T follicular helper cell (primary cell): ENCODE measurements around the gene CFAP45.

Experiments used
- DNase-seq: peaks from one replicate; pipeline ENCODE4 v3.0.0-alpha.2; 2020; ENCODE audit warnings: low read depth

CFAP45 gene

GRCh38 chr1:159851407-159851806, 48.6 kb downstream of the CFAP45 start:
- no peak for DNase-seq

DNA sequence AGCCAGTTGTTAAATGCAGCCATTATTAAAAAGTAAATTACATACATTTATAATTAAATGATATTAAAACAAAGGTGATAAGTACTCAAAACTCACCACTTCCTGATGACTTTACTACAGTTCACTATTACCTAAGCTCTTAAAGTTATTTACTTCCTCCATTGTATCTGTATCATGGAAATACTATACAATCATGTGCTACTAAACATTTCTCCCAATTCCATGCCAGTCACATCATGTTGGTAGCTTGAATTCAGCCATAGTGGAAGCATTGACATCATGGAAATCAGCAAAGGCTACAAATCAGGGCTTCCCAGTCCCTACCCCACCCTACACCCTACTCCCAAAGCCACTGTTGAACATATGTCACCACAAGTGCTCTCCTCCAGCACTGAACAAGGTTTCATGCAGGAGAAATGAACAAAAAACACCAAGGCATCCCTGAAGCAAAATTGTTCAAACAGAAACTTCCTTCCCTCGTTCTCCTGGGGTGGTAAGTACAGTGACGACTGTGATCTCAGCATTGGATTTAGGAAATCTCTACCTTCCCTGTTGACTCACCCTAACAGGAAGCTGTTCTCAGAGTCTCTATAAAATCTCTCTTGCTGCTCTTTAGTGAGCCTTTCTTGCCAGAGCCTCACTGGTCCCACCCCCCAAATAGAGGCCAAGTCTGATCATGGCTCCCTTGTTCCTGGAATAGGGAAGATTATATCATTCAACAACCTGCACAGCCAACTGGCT, 50.2 kb downstream of the CFAP45 start:
- DNase-seq = no peak

GRCh38 chr1:159848326-159848725, 51.6 kb downstream of the CFAP45 start:
- no peak for DNase-seq

GRCh38 chr1:159847231-159847630, 52.7 kb downstream of the CFAP45 start:
- DNase-seq = no peak

- no peak for DNase-seq
Observed at GRCh38 chr1:159845751-159846629, 54.0 kb downstream of the CFAP45 start.

DNA sequence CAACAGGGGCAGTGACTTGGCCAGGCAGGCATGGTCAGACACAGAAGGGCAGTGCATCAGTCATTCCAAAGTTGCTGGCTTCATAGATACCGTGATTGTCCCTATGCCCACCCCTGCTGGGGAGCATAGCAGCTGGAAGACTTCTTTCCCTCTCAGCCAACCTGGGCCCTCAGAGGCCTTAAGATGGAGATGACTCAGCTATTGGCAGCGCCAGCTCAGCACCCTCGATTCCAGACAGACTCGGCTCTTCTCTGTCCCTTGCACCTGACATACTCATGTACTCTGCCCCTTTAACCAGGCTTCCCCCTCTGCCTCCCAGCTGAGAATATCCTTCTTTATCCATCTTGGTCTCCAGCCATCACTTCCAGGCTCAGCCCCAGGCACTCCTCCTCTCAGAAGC, 56.5 kb downstream of the CFAP45 start:
- DNase-seq = no peak

DNA sequence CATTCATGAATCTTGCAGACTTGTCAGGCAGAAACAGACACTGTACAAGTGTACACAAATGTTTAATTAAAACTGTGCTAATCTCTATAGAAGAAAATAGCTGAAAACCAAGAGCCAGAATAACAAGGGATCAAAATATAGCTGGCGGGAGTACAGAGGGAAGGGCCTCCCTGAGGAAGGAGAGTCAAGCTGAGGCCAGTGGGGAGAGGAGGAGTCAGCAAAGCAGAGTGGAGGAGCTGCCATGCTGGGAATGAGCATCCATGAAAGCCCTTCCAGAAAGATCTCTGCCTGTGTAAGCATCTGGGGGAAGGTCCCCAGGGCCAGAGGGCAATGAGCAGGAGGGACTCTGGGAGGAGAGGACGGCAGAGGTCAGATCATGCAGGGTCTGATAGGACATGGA, 58.2 kb downstream of the CFAP45 start:
- no peak for DNase-seq

GRCh38 chr1:159839116-159839849, 60.7 kb downstream of the CFAP45 start:
- no peak for DNase-seq

DNA sequence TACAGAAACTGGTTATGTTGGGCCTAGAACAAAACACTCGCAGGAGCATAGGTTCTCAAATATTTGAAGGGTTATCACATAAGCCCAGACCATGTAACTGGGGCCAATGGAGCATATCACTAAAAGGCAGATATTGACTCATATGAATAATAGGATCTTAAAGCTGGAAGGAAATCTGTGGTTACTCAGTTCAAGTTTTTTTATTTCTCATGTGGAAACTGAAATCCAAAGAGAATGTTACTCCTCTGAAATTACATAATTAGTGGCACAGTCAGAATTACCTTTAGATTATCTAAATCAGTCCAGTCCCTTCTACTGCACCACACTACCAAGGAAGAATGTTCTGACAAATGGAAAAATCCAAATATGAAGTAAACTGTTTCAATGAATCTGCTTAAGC, 61.2 kb downstream of the CFAP45 start:
- no peak for DNase-seq

- DNase-seq = no peak
Observed at GRCh38 chr1:159835862-159836525, 64.0 kb downstream of the CFAP45 start.

- no peak for DNase-seq
Observed at GRCh38 chr1:159835356-159835755, 64.6 kb downstream of the CFAP45 start.

- DNase-seq = no peak
Observed at GRCh38 chr1:159832309-159832708, 67.7 kb downstream of the CFAP45 start.

DNA sequence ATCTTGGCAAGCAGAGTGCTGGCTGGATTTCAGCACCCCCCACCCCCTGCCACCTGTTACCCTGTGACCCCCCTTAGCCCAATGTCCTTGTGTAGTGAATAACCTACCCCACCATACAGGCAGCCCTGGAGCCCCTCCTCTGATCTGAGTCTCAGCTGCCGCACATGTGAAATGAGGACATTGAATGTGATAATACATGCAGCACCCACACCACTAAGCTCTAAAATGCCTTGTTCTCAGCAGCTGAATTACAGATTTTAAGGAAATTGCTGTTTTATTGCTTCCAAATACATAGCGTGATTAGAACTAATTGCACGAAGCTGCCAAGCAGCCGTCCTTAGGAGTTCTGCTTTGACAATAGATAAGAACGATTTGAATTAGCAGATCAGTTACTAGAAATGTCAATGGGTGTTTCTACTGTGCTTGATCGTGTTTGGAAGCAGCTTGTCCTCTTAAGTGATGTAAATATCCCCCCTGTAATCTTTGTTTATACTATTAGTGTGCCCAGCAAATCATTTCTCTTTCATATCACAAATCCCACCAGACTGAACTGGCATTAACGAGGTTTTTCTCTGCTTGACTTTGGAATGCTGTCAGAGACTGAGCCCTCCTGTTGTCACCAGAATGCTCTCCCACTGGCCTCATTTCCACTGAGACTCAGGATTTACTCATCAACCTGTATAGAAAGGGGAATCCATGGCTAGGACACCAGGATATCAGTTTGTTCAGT, 68.4 kb downstream of the CFAP45 start:
- no peak for DNase-seq

- no peak for DNase-seq
Observed at GRCh38 chr1:159830722-159831121, 69.2 kb downstream of the CFAP45 start.

GRCh38 chr1:159829822-159830465, 70.0 kb downstream of the CFAP45 start:
- no peak for DNase-seq

GRCh38 chr1:159829273-159829634, 70.7 kb downstream of the CFAP45 start:
- no peak for DNase-seq

- no peak for DNase-seq
Observed at GRCh38 chr1:159828581-159829272, 71.2 kb downstream of the CFAP45 start.

DNA sequence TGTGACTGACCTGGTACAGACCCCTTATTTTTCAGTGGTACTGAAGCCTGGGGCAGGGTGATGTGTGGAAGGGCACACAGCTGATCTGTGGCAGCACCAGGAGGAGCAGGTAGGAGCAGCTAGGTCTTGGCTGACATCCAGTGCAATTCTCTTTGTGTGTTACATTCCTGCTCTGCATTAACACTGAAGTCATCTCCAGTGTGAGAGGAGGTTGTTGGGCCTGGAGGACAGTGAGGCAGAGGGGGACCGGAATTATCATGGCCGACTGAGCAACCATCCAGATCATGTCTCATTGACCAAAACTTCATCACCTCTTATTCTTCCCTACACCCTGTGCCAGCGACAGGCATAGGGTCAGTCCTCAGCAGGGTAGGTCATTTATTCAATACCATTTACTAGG, 71.8 kb downstream of the CFAP45 start:
- no peak for DNase-seq

DNA sequence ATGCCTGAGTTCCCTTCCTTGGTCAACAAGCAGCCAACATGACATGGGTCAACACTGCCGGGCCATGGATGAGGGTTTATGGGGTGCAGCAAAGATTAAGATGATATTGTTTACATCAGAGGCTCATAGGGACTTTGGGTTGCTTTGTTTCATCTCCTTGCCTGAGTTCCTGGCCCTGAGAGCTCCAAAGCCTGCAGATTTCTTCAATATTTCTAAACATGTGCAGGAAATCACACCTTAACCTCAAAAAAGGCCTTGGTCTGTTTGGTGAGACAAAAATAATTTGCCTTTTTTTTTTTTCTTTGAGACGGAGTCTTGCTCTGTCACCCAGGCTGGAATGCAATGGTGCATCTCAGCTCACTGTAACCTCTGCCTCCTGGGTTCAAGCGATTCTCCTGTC, 72.4 kb downstream of the CFAP45 start:
- no peak for DNase-seq

- DNase-seq = no peak
Observed at GRCh38 chr1:159827102-159827490, 72.9 kb downstream of the CFAP45 start.
